HG02852 (cell line): ENCODE measurements around the gene RPS6KA2.

Experiments used
- ATAC-seq: cut with Tn5 transposase; IDR thresholded peaks from one replicate; pipeline ENCODE4 v1.9.1; 2021; ENCODE audit warnings: mild to moderate bottlenecking, moderate library complexity; ENCODE audit not compliant: unreplicated experiment

Gene RPS6KA2

GRCh38 chr6:166580076-166581050, 46.7 kb downstream of the RPS6KA2 start:
- ATAC-seq, result no peak

- no peak for ATAC-seq
Observed at GRCh38 chr6:166579237-166579850, 47.7 kb downstream of the RPS6KA2 start.

- no peak for ATAC-seq
Observed at GRCh38 chr6:166578536-166579236, 48.4 kb downstream of the RPS6KA2 start.

GRCh38 chr6:166575205-166575604, 51.8 kb downstream of the RPS6KA2 start:
- no peak for ATAC-seq

- no peak for ATAC-seq
Observed at GRCh38 chr6:166573511-166574216, 53.4 kb downstream of the RPS6KA2 start.

GRCh38 chr6:166572370-166573261, 54.4 kb downstream of the RPS6KA2 start:
- no peak for ATAC-seq

- no peak for ATAC-seq
Observed at GRCh38 chr6:166570929-166571713, 55.9 kb downstream of the RPS6KA2 start.

GRCh38 chr6:166569206-166569605, 57.8 kb downstream of the RPS6KA2 start:
- no peak for ATAC-seq

- no peak for ATAC-seq
Observed at GRCh38 chr6:166567813-166568212, 59.2 kb downstream of the RPS6KA2 start.

GRCh38 chr6:166567107-166567506, 59.9 kb downstream of the RPS6KA2 start:
- no peak for ATAC-seq

- ATAC-seq, result no peak
Observed at GRCh38 chr6:166566026-166567011, 60.7 kb downstream of the RPS6KA2 start.

GRCh38 chr6:166565084-166565967, 61.7 kb downstream of the RPS6KA2 start:
- no peak for ATAC-seq

GRCh38 chr6:166563805-166564204, 63.2 kb downstream of the RPS6KA2 start:
- ATAC-seq, result no peak

GRCh38 chr6:166563200-166563599, 63.9 kb downstream of the RPS6KA2 start:
- ATAC-seq, result no peak

- no peak for ATAC-seq
Observed at GRCh38 chr6:166562726-166563125, 64.3 kb downstream of the RPS6KA2 start.

GRCh38 chr6:166561771-166562359, 65.2 kb downstream of the RPS6KA2 start:
- no peak for ATAC-seq

- ATAC-seq, result no peak
Observed at GRCh38 chr6:166560222-166560621, 66.8 kb downstream of the RPS6KA2 start.
